ENCODE data around the gene RIT1.

The RIT1 gene

DNA sequence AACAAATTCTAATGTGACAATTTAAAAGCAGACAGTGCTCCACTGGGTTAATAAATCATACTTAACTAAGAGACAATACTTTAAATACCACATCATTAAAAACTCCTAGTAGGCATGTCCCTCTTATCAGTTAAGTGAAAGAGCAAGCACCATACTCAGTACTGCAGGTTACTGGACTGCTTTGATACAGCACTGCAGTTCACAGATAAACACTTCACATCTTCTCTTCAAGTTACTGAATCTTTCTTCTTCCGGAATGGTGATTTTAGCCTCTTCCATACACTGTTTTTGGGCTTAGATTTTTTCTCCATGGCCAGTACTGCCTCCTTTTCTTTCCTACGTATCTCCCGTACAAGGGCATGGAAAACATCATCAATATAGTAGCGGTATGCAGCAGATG, 11.0 kb downstream of the RIT1 start:
- H3K9me3 ChIP-seq (ENCODE audit: low read length), result no peaks in the 10 kb centered on the region
- 0 out of 2 replicates have a peak, but pooled peaks cover 2% of the 10 kb centered on the region for H4K20me1 ChIP-seq (ENCODE audit: insufficient read depth, low read length)
- no peaks in the 10 kb centered on the region for H3K27me3 ChIP-seq (ENCODE audit: insufficient read depth, low read length)
- H2AFZ ChIP-seq (ENCODE audit: low read length), result no peak overlapping the region
- no peak overlapping the region for H3K9ac ChIP-seq (ENCODE audit: low read length)
- H3K4me1 ChIP-seq (ENCODE audit: insufficient read depth, low read length, severe bottlenecking), result no peaks in the 10 kb centered on the region
- H3K4me2 ChIP-seq (ENCODE audit: low read length), result no peak overlapping the region
- no peaks in the 10 kb centered on the region; the same call in 1 of the 2 replicates for H3F3A ChIP-seq (ENCODE audit: insufficient read depth, low read length)
- H3K36me3 ChIP-seq (ENCODE audit: insufficient read depth, low read length), result peaks cover 75% of the 10 kb centered on the region
- TF ChIP-seq, protein P1, sequence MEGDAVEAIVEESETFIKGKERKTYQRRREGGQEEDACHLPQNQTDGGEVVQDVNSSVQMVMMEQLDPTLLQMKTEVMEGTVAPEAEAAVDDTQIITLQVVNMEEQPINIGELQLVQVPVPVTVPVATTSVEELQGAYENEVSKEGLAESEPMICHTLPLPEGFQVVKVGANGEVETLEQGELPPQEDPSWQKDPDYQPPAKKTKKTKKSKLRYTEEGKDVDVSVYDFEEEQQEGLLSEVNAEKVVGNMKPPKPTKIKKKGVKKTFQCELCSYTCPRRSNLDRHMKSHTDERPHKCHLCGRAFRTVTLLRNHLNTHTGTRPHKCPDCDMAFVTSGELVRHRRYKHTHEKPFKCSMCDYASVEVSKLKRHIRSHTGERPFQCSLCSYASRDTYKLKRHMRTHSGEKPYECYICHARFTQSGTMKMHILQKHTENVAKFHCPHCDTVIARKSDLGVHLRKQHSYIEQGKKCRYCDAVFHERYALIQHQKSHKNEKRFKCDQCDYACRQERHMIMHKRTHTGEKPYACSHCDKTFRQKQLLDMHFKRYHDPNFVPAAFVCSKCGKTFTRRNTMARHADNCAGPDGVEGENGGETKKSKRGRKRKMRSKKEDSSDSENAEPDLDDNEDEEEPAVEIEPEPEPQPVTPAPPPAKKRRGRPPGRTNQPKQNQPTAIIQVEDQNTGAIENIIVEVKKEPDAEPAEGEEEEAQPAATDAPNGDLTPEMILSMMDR (IDR thresholded peaks at IDR 0.05; ENCODE audit: low read length), result no peak
- no peak for TF ChIP-seq EZH2 (IDR thresholded peaks at IDR 0.05; ENCODE audit: borderline replicate concordance, low read length)
- no peaks in the 10 kb centered on the region for H3K79me2 ChIP-seq (ENCODE audit: insufficient read depth, low read length)
- no peaks in the 10 kb centered on the region for H3K9me2 ChIP-seq (ENCODE audit: low read depth, low read length)
- no peak overlapping the region for H3K27ac ChIP-seq (ENCODE audit: low read depth, low read length, poor library complexity, severe bottlenecking)
- no peak overlapping the region for H3K4me3 ChIP-seq (ENCODE audit: low read depth, low read length, poor library complexity, severe bottlenecking)

DNA sequence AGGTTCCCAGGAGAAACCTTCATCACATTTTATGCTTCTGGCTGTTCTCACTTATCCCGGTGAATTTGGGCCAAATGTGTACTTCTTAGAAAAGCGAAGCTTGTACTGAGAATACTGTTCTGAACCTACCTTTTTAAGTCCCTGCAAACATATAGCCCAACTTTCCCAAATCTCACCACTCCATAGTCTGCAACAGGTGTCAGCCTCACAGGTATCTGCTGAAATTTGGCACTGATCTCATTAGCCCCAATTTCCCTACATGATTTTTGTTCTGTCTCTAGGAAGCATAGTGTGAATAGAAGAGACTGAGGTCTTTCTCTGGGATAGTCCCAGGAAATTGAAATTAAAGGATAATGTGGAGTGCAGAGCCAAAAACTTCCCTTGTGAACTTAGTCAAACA, 11.5 kb downstream of the RIT1 start:
- Histone ChIP-seq H3K4me2 (ENCODE audit: low read length) (no peak overlapping the region), H3K27me3 (ENCODE audit: insufficient read depth, low read length) (no peaks in the 10 kb centered on the region), H3K27ac (ENCODE audit: low read depth, low read length, poor library complexity, severe bottlenecking) (no peak overlapping the region), H4K20me1 (ENCODE audit: insufficient read depth, low read length) (0 out of 2 replicates have a peak, but pooled peaks cover 2% of the 10 kb centered on the region), H3K9me2 (ENCODE audit: low read depth, low read length) (no peaks in the 10 kb centered on the region), H3F3A (ENCODE audit: insufficient read depth, low read length) (no peaks in the 10 kb centered on the region; the same call in 1 of the 2 replicates), H3K4me1 (ENCODE audit: insufficient read depth, low read length, severe bottlenecking) (no peaks in the 10 kb centered on the region), H3K36me3 (ENCODE audit: insufficient read depth, low read length) (peaks cover 70% of the 10 kb centered on the region), H3K4me3 (ENCODE audit: low read depth, low read length, poor library complexity, severe bottlenecking) (no peak overlapping the region), H3K79me2 (ENCODE audit: insufficient read depth, low read length) (no peaks in the 10 kb centered on the region), H3K9ac (ENCODE audit: low read length) (no peak overlapping the region), H3K9me3 (ENCODE audit: low read length) (no peaks in the 10 kb centered on the region), H2AFZ (ENCODE audit: low read length) (no peak overlapping the region)
- TF ChIP-seq EZH2 (IDR thresholded peaks at IDR 0.05; ENCODE audit: borderline replicate concordance, low read length), result no peak
- TF ChIP-seq, protein P1 (IDR thresholded peaks at IDR 0.05; ENCODE audit: low read length), result no peak

DNA sequence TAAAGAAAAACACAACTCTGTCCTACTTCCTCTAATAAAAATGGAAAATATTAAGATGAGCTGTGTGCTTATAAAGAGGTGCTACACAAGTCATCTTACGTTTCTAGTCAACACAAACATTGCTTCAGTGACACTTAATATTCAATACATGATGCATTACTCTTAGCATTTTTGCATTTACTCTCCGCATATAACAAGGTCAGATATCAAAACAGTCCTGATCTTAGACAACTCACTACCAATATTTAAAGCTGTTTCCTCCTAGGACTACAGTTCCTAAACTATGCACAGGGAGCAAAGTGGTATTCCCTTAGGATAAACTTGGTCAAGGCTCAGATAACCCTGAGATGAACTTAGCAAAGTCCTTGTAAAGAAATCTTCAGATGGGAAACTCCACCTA, 12.3 kb downstream of the RIT1 start:
- H3F3A ChIP-seq (ENCODE audit: insufficient read depth, low read length), result no peaks in the 10 kb centered on the region; the same call in 1 of the 2 replicates
- H2AFZ ChIP-seq (ENCODE audit: low read length), result no peak overlapping the region
- no peaks in the 10 kb centered on the region for H3K9me3 ChIP-seq (ENCODE audit: low read length)
- no peak overlapping the region for H3K4me2 ChIP-seq (ENCODE audit: low read length)
- no peak overlapping the region for H3K4me3 ChIP-seq (ENCODE audit: low read depth, low read length, poor library complexity, severe bottlenecking)
- no peaks in the 10 kb centered on the region for H3K27me3 ChIP-seq (ENCODE audit: insufficient read depth, low read length)
- peaks cover 62% of the 10 kb centered on the region for H3K36me3 ChIP-seq (ENCODE audit: insufficient read depth, low read length)
- no peak overlapping the region for H3K9ac ChIP-seq (ENCODE audit: low read length)
- no peaks in the 10 kb centered on the region for H3K4me1 ChIP-seq (ENCODE audit: insufficient read depth, low read length, severe bottlenecking)
- no peaks in the 10 kb centered on the region for H3K79me2 ChIP-seq (ENCODE audit: insufficient read depth, low read length)
- H3K9me2 ChIP-seq (ENCODE audit: low read depth, low read length), result no peaks in the 10 kb centered on the region
- no peak for TF ChIP-seq EZH2 (IDR thresholded peaks at IDR 0.05; ENCODE audit: borderline replicate concordance, low read length)
- TF ChIP-seq, protein P1 (IDR thresholded peaks at IDR 0.05; ENCODE audit: low read length), result no peak
- H3K27ac ChIP-seq (ENCODE audit: low read depth, low read length, poor library complexity, severe bottlenecking), result no peak overlapping the region
- H4K20me1 ChIP-seq (ENCODE audit: insufficient read depth, low read length), result 0 out of 2 replicates have a peak, but pooled peaks cover 2% of the 10 kb centered on the region

All from OCI-LY1 (cell line).